ENCODE measurements around the gene GOLGA3.
"Not testable (repeated sequence)": the region's sequence is repeated elsewhere in the genome, so short reads cannot be mapped to it uniquely, and the experiment has no call there.

Gene GOLGA3

DNA sequence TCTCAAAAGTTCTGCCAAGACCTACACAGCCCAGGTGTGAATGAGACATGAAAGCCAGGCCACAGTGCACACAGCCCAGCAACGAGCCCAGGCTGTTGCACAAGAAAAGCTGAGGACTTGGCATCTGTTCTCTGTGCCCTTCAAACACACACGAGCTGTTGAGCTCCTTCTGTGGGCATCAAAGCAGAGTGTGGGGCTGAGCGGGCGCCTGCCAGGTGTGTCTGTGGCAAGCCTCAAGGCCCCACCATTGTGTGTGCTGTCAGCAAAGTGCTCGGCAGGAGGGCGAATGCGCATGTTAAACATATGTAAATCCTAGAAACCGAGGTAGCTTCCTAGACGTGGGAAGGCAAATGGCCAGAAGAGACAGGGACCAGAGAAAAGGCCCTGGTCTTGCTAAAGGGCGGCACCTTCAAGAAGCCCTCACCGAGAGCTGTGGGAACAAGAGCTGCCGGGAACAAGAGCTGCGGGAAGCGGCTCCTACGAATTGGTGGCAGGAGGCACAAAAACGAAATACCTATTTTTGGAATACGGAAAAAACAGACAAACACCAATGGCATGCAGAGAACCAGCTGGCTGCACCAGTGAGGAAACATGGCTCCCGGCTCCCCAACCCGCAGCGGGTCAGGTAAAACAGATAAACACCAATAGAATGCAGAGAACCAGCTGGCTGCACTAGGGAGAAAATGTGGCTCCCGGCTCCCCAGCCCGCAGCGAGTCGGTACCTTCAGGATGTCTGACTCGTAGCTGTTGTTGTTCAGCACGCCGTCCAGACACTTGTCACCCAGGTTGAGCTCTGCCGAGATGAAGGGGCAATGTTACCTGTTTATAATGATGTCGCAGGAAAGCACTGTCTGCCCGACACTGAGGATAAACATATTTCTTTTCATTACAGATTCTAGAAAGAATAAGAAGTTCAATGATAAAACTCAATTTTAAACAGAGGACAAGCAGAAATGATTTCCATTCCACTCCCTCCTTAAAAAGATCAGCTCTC, 19.0 kb upstream of the GOLGA3 start:
- DNase-seq (ENCODE audit: extremely low read depth in 1 of 2, low read depth in 1 of 2), result no peak

DNA sequence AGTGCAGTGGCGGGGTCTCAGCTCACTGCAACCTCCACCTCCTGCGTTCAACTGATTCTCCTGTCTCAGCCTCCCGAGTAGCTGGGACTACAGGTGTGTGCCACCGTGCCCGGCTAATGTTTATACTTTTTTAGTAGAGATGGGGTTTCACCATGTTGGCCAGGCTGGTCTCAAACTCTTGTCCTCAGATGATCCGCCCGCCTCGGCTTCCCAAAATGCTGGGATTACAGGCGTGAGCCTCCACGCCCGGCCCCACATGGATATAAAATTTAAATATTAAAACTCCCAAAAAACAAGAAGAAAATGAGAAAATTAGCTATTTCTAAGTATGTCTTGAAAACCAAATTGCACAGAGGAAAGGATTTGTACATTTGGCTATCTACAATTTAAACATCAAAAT, 16.0 kb upstream of the GOLGA3 start:
- DNase-seq (ENCODE audit: extremely low read depth in 1 of 2, low read depth in 1 of 2), result not testable (repeated sequence)

DNA sequence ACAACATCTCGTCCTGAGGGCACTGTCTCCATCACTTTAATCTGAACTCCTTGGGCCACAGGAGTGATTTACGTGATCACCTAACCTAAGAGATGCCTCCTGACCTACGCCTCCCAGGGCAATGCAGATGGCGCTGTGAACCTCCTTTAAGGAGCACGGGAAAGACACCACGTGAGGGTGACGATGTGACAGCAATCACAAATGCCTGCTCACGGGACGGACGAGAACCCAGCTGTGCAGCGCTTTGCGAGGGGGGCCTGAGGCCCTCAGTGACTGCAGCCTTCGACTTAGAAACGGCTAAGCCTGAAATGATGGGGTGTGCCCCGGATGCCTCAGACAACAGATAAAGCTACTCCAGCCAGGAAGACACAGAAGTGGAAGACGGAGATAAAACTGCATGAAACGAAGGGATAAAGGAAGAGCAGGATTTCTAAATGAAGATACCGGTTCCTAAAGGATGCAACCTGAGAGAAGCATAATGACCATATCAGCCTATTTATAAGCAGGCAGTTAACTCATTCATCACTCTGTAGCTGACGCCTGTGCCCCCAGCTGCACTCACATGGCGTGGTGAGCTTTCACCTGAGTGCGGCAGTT, 13.9 kb upstream of the GOLGA3 start:
- DNase-seq (ENCODE audit: extremely low read depth in 1 of 2, low read depth in 1 of 2), result no peak

- no peak for DNase-seq (ENCODE audit: extremely low read depth in 1 of 2, low read depth in 1 of 2)
Observed at GRCh38 chr12:132841151-132841550, 12.5 kb upstream of the GOLGA3 start.

DNA sequence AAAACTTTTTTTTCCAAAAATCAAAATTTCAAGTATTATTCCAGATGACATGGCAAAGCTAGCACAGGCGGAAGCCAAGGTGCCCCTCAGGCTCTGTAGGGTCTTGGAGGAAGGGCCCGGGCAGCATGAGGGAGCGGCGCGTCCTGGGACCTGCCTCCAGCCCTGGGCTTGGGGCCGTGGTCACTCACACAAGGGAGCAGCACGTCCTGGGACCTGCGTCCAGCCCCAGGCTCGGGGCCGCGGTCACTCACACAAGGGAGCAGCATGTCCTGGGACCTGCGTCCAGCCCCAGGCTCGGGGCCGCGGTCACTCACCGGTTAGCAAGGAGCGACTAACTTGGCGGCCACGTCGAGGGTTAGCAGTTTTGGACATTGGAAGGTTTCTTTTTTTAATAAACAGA, 11.9 kb upstream of the GOLGA3 start:
- no peak for DNase-seq (ENCODE audit: extremely low read depth in 1 of 2, low read depth in 1 of 2)

DNA sequence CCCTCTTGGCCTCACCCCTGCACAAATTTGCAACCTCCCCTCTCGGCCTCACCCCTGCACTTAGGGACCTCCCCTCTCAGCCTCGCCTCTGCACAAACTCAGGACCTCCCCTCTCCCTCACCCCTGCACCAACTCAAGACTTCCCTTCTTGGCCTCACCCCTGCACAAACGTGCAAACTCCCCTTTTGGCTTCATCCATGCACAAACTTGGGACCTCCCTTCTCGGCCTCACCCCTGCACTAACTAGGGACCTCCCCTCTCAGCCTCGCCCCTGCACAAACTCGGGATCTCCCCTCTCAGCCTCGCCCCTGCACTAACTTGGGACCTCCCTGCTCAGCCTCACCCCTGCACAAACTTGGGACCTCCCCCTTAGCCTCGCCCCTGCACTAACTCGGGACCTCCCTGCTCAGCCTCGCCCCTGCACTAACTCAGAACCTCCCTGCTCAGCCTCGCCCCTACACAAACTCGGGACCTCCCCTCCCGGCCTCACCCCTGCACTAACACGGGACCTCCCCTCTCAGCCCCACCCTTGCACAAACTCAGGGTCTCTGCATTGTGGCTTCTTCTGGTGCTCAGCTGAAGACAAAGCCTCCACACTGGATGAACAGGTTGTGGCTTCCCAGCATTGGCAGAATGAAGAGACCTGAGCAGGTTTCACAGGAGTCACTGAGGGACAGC, 11.0 kb upstream of the GOLGA3 start:
- no peak for DNase-seq (ENCODE audit: extremely low read depth in 1 of 2, low read depth in 1 of 2)

DNA sequence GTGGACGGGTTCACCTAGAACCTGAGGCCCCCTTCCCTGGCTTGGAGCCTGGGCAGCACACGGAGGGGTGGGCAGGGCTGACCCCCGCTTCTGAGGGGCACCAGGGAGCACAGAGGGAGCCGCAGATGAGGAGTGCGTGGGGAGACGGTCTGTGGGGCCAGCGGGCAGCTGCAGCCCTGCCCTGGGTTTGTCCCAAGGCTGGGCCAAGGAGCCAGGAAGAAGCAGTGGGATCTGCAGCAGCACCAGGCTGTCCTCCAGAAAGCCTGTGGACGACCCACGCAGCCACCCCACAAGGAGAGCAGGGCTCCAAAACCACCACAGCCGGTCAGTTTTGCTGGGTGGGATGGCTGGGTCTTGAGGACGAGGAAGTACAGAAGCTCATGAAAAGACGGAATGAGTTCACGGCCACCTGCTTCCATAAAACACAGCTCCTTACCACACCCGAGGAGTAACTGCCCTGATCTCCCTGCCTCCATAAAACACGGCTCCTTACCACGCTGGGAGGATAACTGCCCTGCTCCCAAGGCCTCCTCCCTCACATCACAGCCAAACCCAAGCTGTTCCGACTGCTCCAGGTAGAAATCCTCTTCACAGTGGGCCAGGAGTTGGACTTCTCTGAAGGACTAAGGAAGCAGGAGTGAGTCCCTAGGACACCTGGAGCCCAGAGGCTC, 9.9 kb upstream of the GOLGA3 start:
- no peak for DNase-seq (ENCODE audit: extremely low read depth in 1 of 2, low read depth in 1 of 2)

DNA sequence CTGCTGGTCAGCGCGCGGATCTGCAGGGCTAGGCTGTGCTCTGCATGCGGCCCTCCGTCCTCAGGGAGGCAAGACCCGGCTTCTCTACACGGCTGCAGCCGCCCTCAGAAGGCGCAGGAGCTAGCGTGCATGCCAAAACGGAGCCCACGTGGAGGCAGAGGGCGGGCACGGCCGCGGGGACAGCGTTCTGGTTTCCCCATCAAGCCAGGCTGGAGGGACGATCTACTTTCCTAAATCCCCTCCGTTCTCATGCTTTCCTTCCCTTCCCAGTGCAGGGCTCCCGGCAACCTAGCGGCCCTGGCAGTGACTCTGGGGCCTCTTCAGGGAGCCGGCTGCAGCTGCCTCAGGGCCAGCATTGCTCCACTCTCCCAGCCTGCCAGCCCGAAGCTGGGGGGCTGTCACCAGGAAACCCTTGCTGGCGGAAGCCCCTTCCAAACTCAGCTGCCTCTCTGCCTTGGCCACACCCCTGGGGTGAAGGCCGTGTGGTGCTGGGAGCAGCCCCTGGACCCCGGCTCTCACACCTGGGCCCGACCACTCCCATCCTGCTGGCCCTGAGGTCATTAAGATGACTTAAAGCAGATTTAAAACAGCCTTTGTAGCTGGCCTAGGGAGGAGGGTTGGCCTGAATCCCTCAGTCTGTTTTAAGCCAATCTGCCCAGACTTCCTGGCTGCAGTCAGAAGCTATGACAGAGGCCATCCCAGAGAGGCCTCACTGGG, 9.2 kb upstream of the GOLGA3 start:
- DNase-seq (ENCODE audit: extremely low read depth in 1 of 2, low read depth in 1 of 2), result no peak

DNA sequence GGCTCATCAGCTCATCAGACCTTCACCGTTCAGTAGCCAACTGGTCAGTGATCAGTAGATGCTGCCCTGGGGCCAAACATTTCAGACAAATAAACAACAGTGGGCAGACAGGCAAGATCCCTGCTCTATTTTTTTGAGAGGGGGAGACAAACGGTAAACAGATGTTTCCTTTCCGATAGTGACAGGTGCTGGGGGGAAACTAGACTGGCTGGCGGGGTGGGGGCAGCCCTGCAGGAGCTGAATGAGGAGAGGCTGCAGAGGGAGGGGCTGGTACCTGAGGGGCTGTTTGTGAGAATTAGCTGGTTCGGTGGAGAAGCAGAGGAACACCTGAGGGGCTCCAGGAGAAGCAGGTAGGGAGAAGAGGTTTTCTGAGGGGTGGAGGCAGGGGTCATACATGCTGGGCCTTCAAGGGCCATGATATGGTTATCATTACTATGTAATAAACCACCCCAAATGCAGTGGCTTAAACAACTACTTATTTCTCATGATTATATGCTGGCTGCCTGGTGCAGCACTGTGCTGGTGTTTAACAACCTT, 8.2 kb upstream of the GOLGA3 start:
- no peak for DNase-seq (ENCODE audit: extremely low read depth in 1 of 2, low read depth in 1 of 2)

DNA sequence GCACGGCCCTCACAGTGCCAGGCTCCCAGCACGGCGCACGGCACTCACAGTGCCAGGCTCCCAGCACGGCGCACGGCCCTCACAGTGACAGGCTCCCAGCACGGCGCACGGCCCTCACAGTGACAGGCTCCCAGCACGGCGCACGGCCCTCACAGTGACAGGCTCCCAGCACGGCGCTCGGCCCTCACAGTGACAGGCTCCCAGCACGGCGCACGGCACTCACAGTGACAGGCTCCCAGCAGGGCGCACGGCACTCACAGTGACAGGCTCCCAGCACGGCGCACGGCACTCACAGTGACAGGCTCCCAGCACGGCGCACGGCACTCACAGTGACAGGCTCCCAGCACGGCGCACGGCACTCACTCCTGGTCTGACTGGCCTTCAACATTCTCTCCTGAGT, 7.6 kb upstream of the GOLGA3 start:
- not testable (repeated sequence) for DNase-seq (ENCODE audit: extremely low read depth in 1 of 2, low read depth in 1 of 2)

DNA sequence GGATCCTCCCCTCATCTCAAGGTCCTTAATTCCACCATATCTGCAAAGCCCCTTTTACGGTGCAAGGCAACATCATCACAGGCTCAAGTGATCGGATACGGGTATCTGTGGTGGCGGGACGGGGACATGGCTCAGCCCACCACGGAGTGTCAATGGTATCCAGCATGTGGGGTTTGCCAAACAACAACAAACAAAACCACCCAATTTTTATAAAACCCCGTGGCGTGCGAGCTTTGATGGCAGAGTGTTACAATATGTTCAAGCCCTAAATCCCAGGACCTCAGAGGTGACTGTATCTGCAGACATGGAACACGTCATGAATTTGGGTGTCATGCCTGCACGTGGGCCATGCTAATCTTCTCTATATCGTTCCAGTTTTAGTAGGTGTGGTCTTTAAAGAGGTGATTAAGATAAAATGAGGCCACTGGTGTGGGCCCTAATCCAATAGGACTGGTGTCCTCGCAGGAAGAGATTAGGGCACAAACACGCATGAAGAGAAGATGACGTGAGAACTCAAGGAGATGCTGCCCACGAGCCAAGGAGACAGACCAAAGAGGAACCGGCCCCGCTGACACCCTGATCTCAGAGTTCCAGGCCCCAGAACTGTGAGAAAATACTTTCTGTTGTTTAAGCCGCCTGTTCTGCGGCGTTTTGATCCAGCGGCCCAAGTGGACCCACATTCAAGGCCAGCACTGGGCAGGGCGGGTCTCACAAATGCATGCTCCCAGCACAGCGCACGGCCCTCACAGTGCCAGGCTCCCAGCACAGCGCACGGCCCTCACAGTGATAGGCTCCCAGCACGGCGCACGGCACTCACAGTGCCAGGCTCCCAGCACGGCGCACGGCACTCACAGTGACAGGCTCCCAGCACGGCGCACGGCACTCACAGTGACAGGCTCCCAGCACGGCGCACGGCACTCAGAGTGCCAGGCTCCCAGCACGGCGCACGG, 6.7 kb upstream of the GOLGA3 start:
- DNase-seq (ENCODE audit: extremely low read depth in 1 of 2, low read depth in 1 of 2), result no peak

DNA sequence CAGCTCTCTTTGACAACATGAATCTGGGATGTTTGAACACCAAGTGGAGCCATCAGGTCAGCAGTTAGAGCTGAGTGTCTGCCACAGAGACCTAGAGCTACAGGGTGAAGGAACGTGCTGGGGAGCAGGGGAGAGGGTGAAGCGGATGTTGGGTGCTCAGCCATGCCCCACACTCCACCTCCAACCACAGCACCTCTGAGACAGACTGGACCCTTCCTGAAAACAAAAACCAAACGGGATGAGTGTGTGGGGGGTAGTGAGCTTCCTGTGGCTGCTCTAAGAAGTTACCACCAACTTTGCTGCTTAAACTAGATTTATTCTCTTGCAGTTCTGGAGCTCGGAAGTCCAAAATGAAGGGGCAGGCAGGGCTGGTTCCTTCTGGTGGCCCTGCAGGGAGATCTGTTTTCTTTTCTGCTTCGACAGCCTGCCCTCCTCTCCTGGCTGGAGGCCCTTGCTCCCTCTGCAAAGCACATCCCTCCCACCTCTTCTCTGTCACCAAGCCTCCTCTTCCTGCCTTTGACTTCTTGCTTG, 5.6 kb upstream of the GOLGA3 start:
- no peak for DNase-seq (ENCODE audit: extremely low read depth in 1 of 2, low read depth in 1 of 2)

- DNase-seq (ENCODE audit: extremely low read depth in 1 of 2, low read depth in 1 of 2), result no peak
Observed at GRCh38 chr12:132833341-132833740, 4.7 kb upstream of the GOLGA3 start.

DNA sequence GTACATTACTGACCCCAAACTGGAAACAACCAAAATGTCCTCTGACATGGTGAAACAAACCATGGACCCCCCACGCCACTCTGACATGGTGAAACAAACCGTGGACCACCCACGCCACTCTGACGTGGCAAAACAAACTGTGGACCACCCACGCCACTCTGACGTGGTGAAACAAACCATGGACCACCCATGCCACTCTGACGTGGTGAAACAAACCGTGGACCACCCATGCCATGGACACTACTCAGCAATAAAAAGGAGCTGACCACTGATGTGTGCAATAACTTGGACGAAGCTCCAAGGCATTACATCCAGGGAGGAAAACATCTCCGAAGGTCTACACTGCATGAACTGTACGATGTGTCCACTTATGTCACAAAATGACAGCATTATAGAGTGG, 3.1 kb upstream of the GOLGA3 start:
- DNase-seq (ENCODE audit: extremely low read depth in 1 of 2, low read depth in 1 of 2), result no peak

GRCh38 chr12:132827763-132828703, 636 bp downstream of the GOLGA3 start:
- DNase-seq (ENCODE audit: extremely low read depth in 1 of 2, low read depth in 1 of 2), result no peak

GRCh38 chr12:132825861-132826260, 2.8 kb downstream of the GOLGA3 start:
- DNase-seq (ENCODE audit: extremely low read depth in 1 of 2, low read depth in 1 of 2), result no peak

GRCh38 chr12:132825089-132825488, 3.6 kb downstream of the GOLGA3 start:
- no peak for DNase-seq (ENCODE audit: extremely low read depth in 1 of 2, low read depth in 1 of 2)

DNA sequence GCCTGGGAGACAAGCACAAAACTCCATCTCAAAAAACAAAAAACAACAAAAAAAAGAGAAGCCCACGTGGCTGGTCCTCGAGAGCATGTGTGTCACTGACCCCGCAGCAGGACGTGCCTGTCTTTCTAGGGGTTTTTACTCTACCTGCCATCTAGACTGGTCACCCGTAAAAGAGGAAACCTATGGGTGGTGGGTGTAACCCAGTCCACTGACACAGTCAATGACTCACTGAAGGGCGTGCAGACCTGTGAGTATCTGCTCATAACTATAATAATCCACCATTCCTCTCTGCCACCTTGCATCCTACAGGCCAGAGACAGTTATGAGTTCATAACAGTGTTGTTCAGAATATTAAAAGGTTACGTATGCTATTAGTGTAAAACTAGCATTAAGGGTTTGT, 4.6 kb downstream of the GOLGA3 start:
- no peak for DNase-seq (ENCODE audit: extremely low read depth in 1 of 2, low read depth in 1 of 2)
